ENCODE measurements around the gene TUBGCP6.
"Not testable (repeated sequence)": the region's sequence is repeated elsewhere in the genome, so short reads cannot be mapped to it uniquely, and the experiment has no call there.

TUBGCP6 gene

GRCh38 chr22:50171319-50171964 lies 73.4 kb downstream of the TUBGCP6 start:
- no peak for DNase-seq (ENCODE audit: low read depth)
- H3K4me3 ChIP-seq (ENCODE audit: low read depth, low read length), result peak overlapping the region; percentile 55
- no peak for TF ChIP-seq CTCF (conservative IDR thresholded peaks at IDR 0.05; ENCODE audit: low read depth, low read length)

- no peak for TF ChIP-seq CTCF (conservative IDR thresholded peaks at IDR 0.05; ENCODE audit: low read depth, low read length)
- DNase-seq (ENCODE audit: low read depth), result peak; percentile 25
- H3K4me3 ChIP-seq (ENCODE audit: low read depth, low read length), result peak within 1 kb of the TSS; percentile 55
These were observed 74.1 kb downstream of the TUBGCP6 start, which contains the start of gene PANX2 for GRCh38 chr22:50170453-50171318. Gene PANX2, plus strand, starts transcription at chr22:50170731. Its CDS starts 0 bp downstream, at chr22:50170731.

- peak overlapping the region; percentile 46 for H3K4me3 ChIP-seq (ENCODE audit: low read depth, low read length)
- DNase-seq (ENCODE audit: low read depth), result no peak
- TF ChIP-seq CTCF (conservative IDR thresholded peaks at IDR 0.05; ENCODE audit: low read depth, low read length), result no peak
These were observed 75.0 kb downstream of the TUBGCP6 start for GRCh38 chr22:50169774-50170341.

GRCh38 chr22:50169181-50169759 lies 75.6 kb downstream of the TUBGCP6 start:
- DNase-seq (ENCODE audit: low read depth), result no peak

GRCh38 chr22:50168490-50169180 lies 76.2 kb downstream of the TUBGCP6 start:
- DNase-seq (ENCODE audit: low read depth); H3K4me3 ChIP-seq (ENCODE audit: low read depth, low read length): not testable (repeated sequence)

More at GRCh38 chr22:50169181-50169759, 75.6 kb downstream of the TUBGCP6 start:
- TF ChIP-seq CTCF (conservative IDR thresholded peaks at IDR 0.05; ENCODE audit: low read depth, low read length), result no peak
- peak overlapping the region; percentile 46 for H3K4me3 ChIP-seq (ENCODE audit: low read depth, low read length)

- no peak for DNase-seq (ENCODE audit: low read depth)
- TF ChIP-seq CTCF (conservative IDR thresholded peaks at IDR 0.05; ENCODE audit: low read depth, low read length), result no peak
- H3K4me3 ChIP-seq (ENCODE audit: low read depth, low read length), result no peak overlapping the region
These were observed 76.9 kb downstream of the TUBGCP6 start for GRCh38 chr22:50167689-50168489.
